Thyroid gland (tissue), 4 donors: ENCODE results near the gene NFATC2.

Source experiments
- CTCF ChIP-seq, 6 experiments: fragments of 200-600 bp in 3 of 6; fragments of 450-650 bp in 3 of 6; sonication (generic) in 3 of 6; IDR thresholded peaks; one replicate each; pipeline ENCODE4 v1.5.1; 2016 to 2019; ENCODE audit warnings: antibody characterized with exemption in 6 of 6, mild to moderate bottlenecking in 2 of 6, inconsistent platforms in 1 of 6, moderate library complexity in 1 of 6
- POLR2A ChIP-seq, 2 donors: fragments of 450-650 bp; IDR thresholded peaks; one replicate each; pipeline ENCODE4 v1.6.1; 2017; ENCODE audit warnings: antibody characterized with exemption in 2 of 2, mild to moderate bottlenecking in 2 of 2, moderate library complexity in 1 of 2

DNA sequence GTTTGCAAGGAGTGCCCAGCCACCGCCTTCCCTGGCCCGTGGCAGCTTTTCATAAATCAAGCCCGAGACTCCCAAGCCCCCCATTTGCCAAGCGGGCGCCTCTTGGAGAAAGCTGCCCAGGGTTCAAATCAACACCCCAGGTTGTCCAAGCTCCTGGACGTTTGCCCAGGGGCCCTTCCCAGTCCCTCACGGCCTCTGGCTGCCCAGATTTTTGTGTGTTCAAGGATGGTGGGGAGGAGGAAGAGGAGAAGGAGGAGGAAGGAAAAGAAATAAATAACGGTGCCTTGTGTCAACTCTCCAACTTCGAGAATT, 20.6 kb upstream of the NFATC2 start:
- TF ChIP-seq CTCF (IDR thresholded peaks at IDR 0.05) (no peak), POLR2A (IDR thresholded peaks at IDR 0.05) (no peak)
